Measurements from ENCODE around the gene C14orf119.

C14orf119 gene

GRCh38 chr14:23056956-23057756 is 38.1 kb upstream of the C14orf119 start, which contains the start of gene CDH24:
Gene CDH24, minus strand, starts transcription at chr14:23057520. Its CDS starts 1,787 bp downstream, at chr14:23055733.
- H3K27ac ChIP-seq (ENCODE audit: low read depth, low read length, poor library complexity, severe bottlenecking), result no peak within 1 kb of the TSS
- TF ChIP-seq EZH2 (IDR thresholded peaks at IDR 0.05; ENCODE audit: borderline replicate concordance, low read length) (no peak), CTCF (IDR thresholded peaks at IDR 0.05; ENCODE audit: low read length) (no peak)
- no peaks in the 10 kb centered on the region for H4K20me1 ChIP-seq (ENCODE audit: insufficient read depth, low read length)
- no peaks in the 10 kb centered on the region for H3K27me3 ChIP-seq (ENCODE audit: insufficient read depth, low read length)
- H3K79me2 ChIP-seq (ENCODE audit: insufficient read depth, low read length), result no peaks in the 10 kb centered on the region
- H3K4me2 ChIP-seq (ENCODE audit: low read length), result peak within 1 kb of the TSS; percentile 81
- H3K36me3 ChIP-seq (ENCODE audit: insufficient read depth, low read length), result peaks cover 35% of the 10 kb centered on the region
- H3K9ac ChIP-seq (ENCODE audit: low read length), result peak within 1 kb of the TSS; percentile 58
- H3K4me1 ChIP-seq (ENCODE audit: insufficient read depth, low read length, severe bottlenecking), result peaks cover 18% of the 10 kb centered on the region
- H3F3A ChIP-seq (ENCODE audit: insufficient read depth, low read length), result no peaks in the 10 kb centered on the region
- H3K4me3 ChIP-seq (ENCODE audit: low read depth, low read length, poor library complexity, severe bottlenecking), result peak within 1 kb of the TSS; percentile 63
- no peak within 1 kb of the TSS for H2AFZ ChIP-seq (ENCODE audit: low read length)
- no peaks in the 10 kb centered on the region for H3K9me3 ChIP-seq (ENCODE audit: low read length)
- H3K9me2 ChIP-seq (ENCODE audit: low read depth, low read length), result no peaks in the 10 kb centered on the region

DNA sequence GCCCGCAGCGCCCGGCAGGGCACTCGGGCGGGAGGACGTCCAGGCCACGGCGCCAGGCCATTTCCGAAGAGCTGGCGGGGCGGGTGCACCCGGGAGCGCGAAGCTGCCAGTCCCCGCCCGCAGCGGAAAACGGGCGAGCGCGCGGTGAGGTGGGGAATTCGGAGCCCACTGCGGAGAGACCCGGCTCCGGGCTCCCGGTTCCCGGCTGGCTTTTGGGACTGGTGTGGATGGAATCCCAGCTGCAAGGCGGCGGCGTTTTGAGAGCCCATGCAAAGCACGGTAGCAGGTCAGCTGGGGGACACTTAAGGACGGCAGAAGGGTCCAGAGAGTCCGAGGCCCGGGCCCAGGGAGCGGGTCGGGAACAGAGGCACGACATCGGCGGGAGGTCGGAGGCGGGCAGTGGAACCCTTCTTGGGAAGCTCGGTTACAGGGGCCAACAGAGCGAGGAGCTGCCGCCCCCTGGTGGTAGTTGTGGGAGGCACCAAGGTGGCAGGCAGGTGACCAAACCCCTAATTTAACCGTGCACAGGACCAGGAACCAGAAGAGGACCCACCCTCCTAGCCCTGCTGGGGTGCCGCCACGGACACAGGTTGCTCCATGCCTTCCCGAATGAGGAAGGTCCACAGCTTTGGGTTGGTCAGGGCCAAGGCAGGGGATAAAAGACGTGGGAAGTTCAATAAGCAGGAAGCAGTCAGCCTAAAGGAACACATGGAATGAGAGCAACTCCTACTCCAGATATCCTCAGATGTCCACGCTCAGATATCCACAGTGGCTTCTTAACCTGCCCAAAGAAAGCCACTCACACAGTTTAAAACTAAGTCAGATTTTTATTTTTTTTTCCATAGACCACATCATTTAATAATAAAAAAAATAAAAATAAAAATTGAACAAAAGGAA is 37.3 kb upstream of the C14orf119 start:
- Histone ChIP-seq H3K9me2 (ENCODE audit: low read depth, low read length) (no peaks in the 10 kb centered on the region), H3K27me3 (ENCODE audit: insufficient read depth, low read length) (no peaks in the 10 kb centered on the region), H3K4me1 (ENCODE audit: insufficient read depth, low read length, severe bottlenecking) (peaks cover 18% of the 10 kb centered on the region), H3K4me3 (ENCODE audit: low read depth, low read length, poor library complexity, severe bottlenecking) (peak overlapping the region; percentile 63), H3F3A (ENCODE audit: insufficient read depth, low read length) (no peaks in the 10 kb centered on the region), H3K9me3 (ENCODE audit: low read length) (no peaks in the 10 kb centered on the region), H3K79me2 (ENCODE audit: insufficient read depth, low read length) (no peaks in the 10 kb centered on the region), H3K27ac (ENCODE audit: low read depth, low read length, poor library complexity, severe bottlenecking) (no peak overlapping the region), H4K20me1 (ENCODE audit: insufficient read depth, low read length) (no peaks in the 10 kb centered on the region), H3K36me3 (ENCODE audit: insufficient read depth, low read length) (peaks cover 44% of the 10 kb centered on the region), H3K4me2 (ENCODE audit: low read length) (peak overlapping the region; percentile 81), H2AFZ (ENCODE audit: low read length) (no peak overlapping the region), H3K9ac (ENCODE audit: low read length) (peak overlapping the region; percentile 58)
- TF ChIP-seq EZH2 (IDR thresholded peaks at IDR 0.05; ENCODE audit: borderline replicate concordance, low read length) (no peak), CTCF (IDR thresholded peaks at IDR 0.05; ENCODE audit: low read length) (peak; percentile 95)

- Histone ChIP-seq H2AFZ (ENCODE audit: low read length) (no peak overlapping the region), H3K27ac (ENCODE audit: low read depth, low read length, poor library complexity, severe bottlenecking) (no peak overlapping the region), H3F3A (ENCODE audit: insufficient read depth, low read length) (no peaks in the 10 kb centered on the region), H3K4me3 (ENCODE audit: low read depth, low read length, poor library complexity, severe bottlenecking) (no peak overlapping the region), H3K4me1 (ENCODE audit: insufficient read depth, low read length, severe bottlenecking) (peaks cover 18% of the 10 kb centered on the region), H3K79me2 (ENCODE audit: insufficient read depth, low read length) (no peaks in the 10 kb centered on the region), H3K9ac (ENCODE audit: low read length) (no peak overlapping the region), H3K4me2 (ENCODE audit: low read length) (no peak overlapping the region), H3K27me3 (ENCODE audit: insufficient read depth, low read length) (no peaks in the 10 kb centered on the region), H3K36me3 (ENCODE audit: insufficient read depth, low read length) (peaks cover 53% of the 10 kb centered on the region), H4K20me1 (ENCODE audit: insufficient read depth, low read length) (no peaks in the 10 kb centered on the region), H3K9me2 (ENCODE audit: low read depth, low read length) (no peaks in the 10 kb centered on the region), H3K9me3 (ENCODE audit: low read length) (no peaks in the 10 kb centered on the region)
- TF ChIP-seq EZH2 (IDR thresholded peaks at IDR 0.05; ENCODE audit: borderline replicate concordance, low read length) (no peak), CTCF (IDR thresholded peaks at IDR 0.05; ENCODE audit: low read length) (no peak)
Observed at GRCh38 chr14:23058654-23059504, 36.4 kb upstream of the C14orf119 start.
